Fibroblast of skin of scalp (primary cell): Measurements from ENCODE around the gene TRAF6.

Experiments used
- DNase-seq: peaks from one replicate; pipeline ENCODE4 v3.0.0-alpha.2; 2013

TRAF6 gene

GRCh38 chr11:36458129-36458915 is 51.8 kb downstream of the TRAF6 start:
- no peak for DNase-seq

- no peak for DNase-seq
Observed at GRCh38 chr11:36456156-36456555, 53.9 kb downstream of the TRAF6 start.

GRCh38 chr11:36455658-36456111 is 54.4 kb downstream of the TRAF6 start:
- peak; percentile 100 for DNase-seq

- peak; percentile 71 for DNase-seq
Observed at GRCh38 chr11:36454941-36455631, 55.0 kb downstream of the TRAF6 start.

GRCh38 chr11:36454551-36454940 is 55.5 kb downstream of the TRAF6 start:
- no peak for DNase-seq

- DNase-seq: no peak
Observed at GRCh38 chr11:36453678-36454077, 56.4 kb downstream of the TRAF6 start.

- DNase-seq: no peak
Observed at GRCh38 chr11:36452961-36453360, 57.1 kb downstream of the TRAF6 start.

- DNase-seq: peak; percentile 80
Observed at GRCh38 chr11:36452236-36452940, 57.7 kb downstream of the TRAF6 start.

- DNase-seq: no peak
Observed at GRCh38 chr11:36451681-36452080, 58.4 kb downstream of the TRAF6 start.

GRCh38 chr11:36451045-36451444 is 59.0 kb downstream of the TRAF6 start:
- DNase-seq: no peak

- no peak for DNase-seq
Observed at GRCh38 chr11:36450110-36450572, 59.9 kb downstream of the TRAF6 start.

GRCh38 chr11:36449561-36450096 is 60.4 kb downstream of the TRAF6 start:
- DNase-seq: no peak

- DNase-seq: no peak
Observed at GRCh38 chr11:36447947-36448346, 62.1 kb downstream of the TRAF6 start.

GRCh38 chr11:36447514-36447913 is 62.6 kb downstream of the TRAF6 start:
- no peak for DNase-seq

- no peak for DNase-seq
Observed at GRCh38 chr11:36446135-36446534, 63.9 kb downstream of the TRAF6 start.

GRCh38 chr11:36443661-36444060 is 66.4 kb downstream of the TRAF6 start:
- DNase-seq: no peak

- no peak for DNase-seq
Observed at GRCh38 chr11:36441610-36442208, 68.4 kb downstream of the TRAF6 start.

- DNase-seq: no peak
Observed at GRCh38 chr11:36438126-36438525, 71.9 kb downstream of the TRAF6 start.

GRCh38 chr11:36437413-36437812 is 72.7 kb downstream of the TRAF6 start:
- DNase-seq: no peak
